ENCODE data around the gene MYMX. TPM values are rescaled to one million over a fixed set of nuclear protein-coding genes. Genes with fewer than 3 reads are reported as not detected.

MYMX gene
- total and polyA plus RNA-seq, 2 of the 13 experiments (the other 11 are each of a cell fraction or from before 2014, with no cell fraction given): not detected

DNA sequence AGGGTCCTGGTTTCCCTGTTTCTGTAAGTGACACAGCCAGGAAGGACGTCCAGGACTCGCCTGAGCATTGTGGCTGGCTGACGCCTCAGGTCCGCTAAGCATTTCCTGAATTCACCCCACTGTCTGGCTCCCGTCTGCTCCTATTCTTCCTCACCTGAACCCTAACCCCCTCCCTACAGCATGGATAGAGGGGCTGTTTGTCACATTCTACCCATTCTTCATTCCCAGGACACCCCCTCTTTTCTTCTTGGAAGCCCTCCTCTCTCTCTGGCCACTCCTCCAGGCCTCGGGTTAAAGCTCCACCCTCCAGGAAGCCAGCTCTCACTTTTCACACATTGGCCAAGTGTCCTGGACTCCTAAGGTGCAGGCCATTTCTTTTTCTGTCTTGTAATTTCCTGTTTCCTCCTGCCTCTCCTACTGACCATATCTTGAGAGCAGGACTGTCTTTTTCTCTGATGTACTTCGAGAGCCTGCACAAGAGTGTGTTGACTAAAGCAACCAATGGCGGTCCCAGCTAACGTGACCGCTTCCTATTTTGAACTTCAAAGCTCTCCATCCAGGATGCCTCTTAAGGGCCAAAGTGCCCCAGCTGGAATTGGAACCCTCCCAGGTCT, 24.2 kb upstream of the MYMX start (continued):
- TF ChIP-seq, protein P1, sequence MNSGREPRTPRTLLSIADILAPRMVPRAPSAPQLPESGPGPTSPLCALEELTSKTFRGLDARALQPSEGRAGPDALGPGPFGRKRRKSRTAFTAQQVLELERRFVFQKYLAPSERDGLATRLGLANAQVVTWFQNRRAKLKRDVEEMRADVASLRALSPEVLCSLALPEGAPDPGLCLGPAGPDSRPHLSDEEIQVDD (CRISPR knock-in tag; IDR thresholded peaks at IDR 0.05; ENCODE audit: borderline replicate concordance): no peak
- no peak for TF ChIP-seq NR1H2 (CRISPR knock-in tag; IDR thresholded peaks at IDR 0.05; ENCODE audit: borderline replicate concordance, low read depth)
- TF ChIP-seq POLR2A (IDR thresholded peaks at IDR 0.05; ENCODE audit: insufficient read depth in 1 of 2, low read depth in 2 of 2, low read length in 2 of 2): peak in 1 of 2 experiments; percentile 46; a peak in 1 of 4 replicates
- TF ChIP-seq XRCC5 (optimal IDR thresholded peaks at IDR 0.05; ENCODE audit: low read length): no peak
- peak; percentile 58; the same call in 1 of the 2 replicates for TF ChIP-seq SIN3A (IDR thresholded peaks at IDR 0.05; ENCODE audit: borderline replicate concordance, low read depth, low read length)
- TF ChIP-seq RBAK (CRISPR knock-in tag; IDR thresholded peaks at IDR 0.05): no peak
- TF ChIP-seq, protein P2, sequence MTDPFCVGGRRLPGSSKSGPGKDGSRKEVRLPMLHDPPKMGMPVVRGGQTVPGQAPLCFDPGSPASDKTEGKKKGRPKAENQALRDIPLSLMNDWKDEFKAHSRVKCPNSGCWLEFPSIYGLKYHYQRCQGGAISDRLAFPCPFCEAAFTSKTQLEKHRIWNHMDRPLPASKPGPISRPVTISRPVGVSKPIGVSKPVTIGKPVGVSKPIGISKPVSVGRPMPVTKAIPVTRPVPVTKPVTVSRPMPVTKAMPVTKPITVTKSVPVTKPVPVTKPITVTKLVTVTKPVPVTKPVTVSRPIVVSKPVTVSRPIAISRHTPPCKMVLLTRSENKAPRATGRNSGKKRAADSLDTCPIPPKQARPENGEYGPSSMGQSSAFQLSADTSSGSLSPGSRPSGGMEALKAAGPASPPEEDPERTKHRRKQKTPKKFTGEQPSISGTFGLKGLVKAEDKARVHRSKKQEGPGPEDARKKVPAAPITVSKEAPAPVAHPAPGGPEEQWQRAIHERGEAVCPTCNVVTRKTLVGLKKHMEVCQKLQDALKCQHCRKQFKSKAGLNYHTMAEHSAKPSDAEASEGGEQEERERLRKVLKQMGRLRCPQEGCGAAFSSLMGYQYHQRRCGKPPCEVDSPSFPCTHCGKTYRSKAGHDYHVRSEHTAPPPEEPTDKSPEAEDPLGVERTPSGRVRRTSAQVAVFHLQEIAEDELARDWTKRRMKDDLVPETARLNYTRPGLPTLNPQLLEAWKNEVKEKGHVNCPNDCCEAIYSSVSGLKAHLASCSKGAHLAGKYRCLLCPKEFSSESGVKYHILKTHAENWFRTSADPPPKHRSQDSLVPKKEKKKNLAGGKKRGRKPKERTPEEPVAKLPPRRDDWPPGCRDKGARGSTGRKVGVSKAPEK (CRISPR knock-in tag; IDR thresholded peaks at IDR 0.05; ENCODE audit: borderline replicate concordance): no peak
- TF ChIP-seq ZNF207 (IDR thresholded peaks at IDR 0.05; ENCODE audit: borderline replicate concordance): no peak
- no peak for TF ChIP-seq GABPA (IDR thresholded peaks at IDR 0.05; ENCODE audit: low read depth, low read length)
- TF ChIP-seq GABPA (CRISPR knock-in tag; IDR thresholded peaks at IDR 0.05; ENCODE audit: low read depth): no peak; the same call in 1 of the 2 replicates
- TF ChIP-seq ZNF160 (CRISPR knock-in tag; IDR thresholded peaks at IDR 0.05): no peak
- TF ChIP-seq ZNF549 (CRISPR knock-in tag; IDR thresholded peaks at IDR 0.05): no peak
- TF ChIP-seq POLR2G (IDR thresholded peaks at IDR 0.05; ENCODE audit: low read depth, low read length): peak; percentile 55; the same call in 1 of the 2 replicates
- no peak for TF ChIP-seq FOXK1 (CRISPR knock-in tag; IDR thresholded peaks at IDR 0.05; ENCODE audit: borderline replicate concordance, low read depth)
- TF ChIP-seq, protein P3, sequence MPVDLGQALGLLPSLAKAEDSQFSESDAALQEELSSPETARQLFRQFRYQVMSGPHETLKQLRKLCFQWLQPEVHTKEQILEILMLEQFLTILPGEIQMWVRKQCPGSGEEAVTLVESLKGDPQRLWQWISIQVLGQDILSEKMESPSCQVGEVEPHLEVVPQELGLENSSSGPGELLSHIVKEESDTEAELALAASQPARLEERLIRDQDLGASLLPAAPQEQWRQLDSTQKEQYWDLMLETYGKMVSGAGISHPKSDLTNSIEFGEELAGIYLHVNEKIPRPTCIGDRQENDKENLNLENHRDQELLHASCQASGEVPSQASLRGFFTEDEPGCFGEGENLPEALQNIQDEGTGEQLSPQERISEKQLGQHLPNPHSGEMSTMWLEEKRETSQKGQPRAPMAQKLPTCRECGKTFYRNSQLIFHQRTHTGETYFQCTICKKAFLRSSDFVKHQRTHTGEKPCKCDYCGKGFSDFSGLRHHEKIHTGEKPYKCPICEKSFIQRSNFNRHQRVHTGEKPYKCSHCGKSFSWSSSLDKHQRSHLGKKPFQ (CRISPR knock-in tag; IDR thresholded peaks at IDR 0.05; ENCODE audit: insufficient replicate concordance): no peak
- no peak for TF ChIP-seq ZC3H4 (CRISPR knock-in tag; IDR thresholded peaks at IDR 0.05; ENCODE audit: borderline replicate concordance)
- no peak for TF ChIP-seq ZNF460 (CRISPR knock-in tag; IDR thresholded peaks at IDR 0.05; ENCODE audit: borderline replicate concordance)
- TF ChIP-seq TCF7 (IDR thresholded peaks at IDR 0.05; ENCODE audit: low read depth): peak; percentile 61
- TF ChIP-seq, protein P4, sequence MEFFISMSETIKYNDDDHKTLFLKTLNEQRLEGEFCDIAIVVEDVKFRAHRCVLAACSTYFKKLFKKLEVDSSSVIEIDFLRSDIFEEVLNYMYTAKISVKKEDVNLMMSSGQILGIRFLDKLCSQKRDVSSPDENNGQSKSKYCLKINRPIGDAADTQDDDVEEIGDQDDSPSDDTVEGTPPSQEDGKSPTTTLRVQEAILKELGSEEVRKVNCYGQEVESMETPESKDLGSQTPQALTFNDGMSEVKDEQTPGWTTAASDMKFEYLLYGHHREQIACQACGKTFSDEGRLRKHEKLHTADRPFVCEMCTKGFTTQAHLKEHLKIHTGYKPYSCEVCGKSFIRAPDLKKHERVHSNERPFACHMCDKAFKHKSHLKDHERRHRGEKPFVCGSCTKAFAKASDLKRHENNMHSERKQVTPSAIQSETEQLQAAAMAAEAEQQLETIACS (CRISPR knock-in tag; IDR thresholded peaks at IDR 0.05): no peak
- no peak for TF ChIP-seq ZNF772 (CRISPR knock-in tag; IDR thresholded peaks at IDR 0.05)
- no peak for TF ChIP-seq U2AF2 (IDR thresholded peaks at IDR 0.05; ENCODE audit: low read depth, low read length)
- TF ChIP-seq JARID2 (CRISPR knock-in tag; IDR thresholded peaks at IDR 0.05; ENCODE audit: insufficient replicate concordance): no peak
- peak; percentile 70 for TF ChIP-seq POLR2AphosphoS5 (IDR thresholded peaks at IDR 0.05; ENCODE audit: low read depth, low read length)
- TF ChIP-seq SOX6 (IDR thresholded peaks at IDR 0.05): no peak
- TF ChIP-seq SOX6 (CRISPR knock-in tag; IDR thresholded peaks at IDR 0.05): peak; percentile 24; the same call in 1 of the 2 replicates
- TF ChIP-seq CAMTA2 (CRISPR knock-in tag; IDR thresholded peaks at IDR 0.05; ENCODE audit: borderline replicate concordance): no peak
